Endometrium (tissue), 2 donors: ENCODE measurements around the gene DISC1.
"Not testable (repeated sequence)": the region's sequence is repeated elsewhere in the genome, so short reads cannot be mapped to it uniquely, and the experiment has no call there.

Experiments
- FAIRE-seq: peaks from 2 replicates; lab custom pipeline; 2012; peaks lifted over from hg19 to GRCh38; lab: Jason Lieb, UNC
- donor health status: control.
- donor health status: control.

The DISC1 gene

DNA sequence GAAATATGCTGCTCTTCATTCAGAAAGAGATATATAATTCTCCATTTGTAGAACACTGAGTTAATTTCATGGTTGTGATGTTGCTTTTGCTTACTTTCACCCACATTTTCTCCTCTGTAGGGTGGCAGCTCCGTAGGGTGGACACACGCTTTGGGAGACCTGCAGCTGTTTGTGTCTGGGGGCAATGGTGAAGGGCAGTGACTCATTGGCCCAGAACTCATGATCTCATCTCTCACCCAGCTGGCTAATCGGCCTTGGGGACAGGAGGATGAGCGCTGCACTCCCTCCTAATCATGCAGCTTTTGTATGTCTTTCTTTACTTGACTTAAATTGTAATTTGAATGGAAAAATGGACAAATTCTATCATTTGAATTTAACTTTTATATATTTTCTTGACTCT is 9.6 kb downstream of the DISC1 start:
- FAIRE-seq = no peak

DNA sequence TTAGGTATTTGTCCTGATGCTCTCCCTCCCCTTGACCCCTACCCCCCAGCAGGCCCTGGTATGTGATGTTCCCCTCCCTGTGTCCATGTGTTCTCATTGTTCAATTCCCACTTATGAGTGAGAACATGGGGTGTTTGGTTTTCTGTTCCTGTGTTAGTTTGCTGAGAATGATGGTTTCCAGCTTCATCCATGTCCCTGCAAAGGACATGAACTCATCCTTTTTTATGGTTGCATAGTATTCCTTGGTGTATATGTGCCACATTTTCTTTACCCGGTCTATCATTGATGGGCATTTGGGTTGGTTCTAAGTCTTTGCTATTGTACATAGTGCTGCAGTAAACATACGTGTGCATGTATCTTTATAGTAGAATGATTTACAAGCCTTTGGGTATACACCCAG is 10.3 kb downstream of the DISC1 start:
- not testable (repeated sequence) for FAIRE-seq

DNA sequence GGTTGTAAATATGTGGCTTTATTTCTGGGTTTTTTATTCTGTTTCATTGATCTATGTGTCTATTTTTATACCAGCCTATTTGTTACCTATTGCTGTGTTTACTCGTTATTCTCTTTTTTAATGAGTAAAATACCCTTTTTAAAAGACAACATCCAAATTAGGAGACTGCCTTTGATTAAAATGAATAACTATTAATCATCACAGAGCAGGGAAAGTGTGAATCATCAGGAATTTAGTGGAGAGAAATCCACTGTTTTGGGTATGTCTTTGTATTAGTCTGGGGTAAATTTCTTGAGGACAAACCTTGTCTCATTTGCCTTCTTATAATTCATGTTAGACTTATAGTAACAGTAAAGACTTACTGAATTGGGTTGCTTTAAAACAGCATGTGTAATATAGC is 12.1 kb downstream of the DISC1 start:
- no peak for FAIRE-seq

DNA sequence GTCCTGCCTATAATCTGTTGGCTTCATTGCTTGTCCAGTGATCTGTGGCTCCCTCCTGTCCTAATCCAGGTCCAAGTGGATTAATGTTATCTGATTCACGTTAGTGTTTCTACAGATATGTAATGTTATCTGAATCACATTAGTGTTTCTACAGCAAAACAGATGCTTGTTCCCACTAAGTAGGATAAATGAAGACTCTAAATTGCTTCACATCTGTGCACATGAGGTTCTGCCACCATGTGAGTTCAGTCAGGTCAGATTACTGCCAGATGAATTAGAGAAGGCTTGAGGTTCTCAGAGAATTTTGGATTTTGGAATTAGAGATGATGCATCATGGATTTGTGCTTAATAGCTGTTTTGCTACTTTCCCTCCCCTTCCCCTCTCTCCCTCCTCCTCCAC is 13.2 kb downstream of the DISC1 start:
- FAIRE-seq = no peak

DNA sequence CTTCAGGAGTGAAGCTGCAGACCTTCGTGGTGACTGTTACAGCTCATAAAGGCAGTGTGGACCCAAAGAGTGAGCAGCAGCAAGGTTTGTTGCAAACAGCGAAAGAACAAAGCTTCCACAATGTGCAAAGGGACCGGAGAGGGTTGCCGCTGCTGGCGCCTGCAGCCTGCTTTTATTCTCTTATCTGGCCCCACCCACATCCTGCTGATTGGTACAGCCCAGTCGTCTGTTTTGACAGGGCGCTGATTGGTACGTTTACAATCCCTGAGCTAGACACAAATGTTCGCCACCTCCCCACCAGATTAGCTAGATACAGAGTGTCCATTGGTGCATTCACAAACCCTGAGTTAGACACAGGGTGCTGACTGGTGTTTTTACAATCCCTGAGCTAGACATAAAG is 14.9 kb downstream of the DISC1 start:
- not testable (repeated sequence) for FAIRE-seq

DNA sequence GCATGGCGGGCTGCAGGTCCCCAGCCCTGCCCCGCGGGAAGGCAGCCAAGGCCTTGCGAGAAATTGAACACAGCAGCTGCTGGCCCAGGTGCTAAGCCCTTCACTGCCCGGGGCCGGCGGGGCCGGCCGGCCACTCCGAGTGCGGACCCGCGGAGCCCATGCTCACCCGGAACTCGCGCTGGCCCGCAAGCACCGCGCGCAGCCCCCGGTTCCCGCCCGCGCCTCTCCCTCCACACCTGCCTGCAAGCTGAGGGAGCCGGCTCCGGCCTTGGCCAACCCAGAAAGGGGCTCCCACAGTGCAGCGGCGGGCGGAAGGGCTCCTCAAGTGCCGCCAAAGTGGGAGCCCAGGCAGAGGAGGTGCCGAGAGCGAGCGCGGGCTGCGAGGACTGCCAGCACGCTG is 15.5 kb downstream of the DISC1 start:
- not testable (repeated sequence) for FAIRE-seq

DNA sequence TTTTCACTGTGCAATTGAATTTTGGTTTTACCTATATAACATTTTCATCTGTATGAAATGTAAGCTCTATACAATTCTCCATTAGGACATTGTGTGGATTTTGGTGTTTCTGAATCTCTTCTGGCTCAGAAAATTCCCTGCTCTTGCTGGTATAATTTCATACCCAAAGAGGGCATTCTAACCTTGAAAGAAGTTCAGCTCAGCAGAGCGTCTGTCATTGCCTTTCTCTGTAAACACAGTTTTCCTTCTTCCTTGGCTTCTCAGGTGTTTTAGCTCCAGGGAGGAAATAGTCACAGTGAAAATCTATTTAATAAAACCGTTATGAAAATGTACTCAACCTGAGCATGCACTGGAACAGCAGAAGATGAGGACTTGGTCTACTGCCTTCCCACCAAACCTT is 16.0 kb downstream of the DISC1 start:
- no peak for FAIRE-seq

DNA sequence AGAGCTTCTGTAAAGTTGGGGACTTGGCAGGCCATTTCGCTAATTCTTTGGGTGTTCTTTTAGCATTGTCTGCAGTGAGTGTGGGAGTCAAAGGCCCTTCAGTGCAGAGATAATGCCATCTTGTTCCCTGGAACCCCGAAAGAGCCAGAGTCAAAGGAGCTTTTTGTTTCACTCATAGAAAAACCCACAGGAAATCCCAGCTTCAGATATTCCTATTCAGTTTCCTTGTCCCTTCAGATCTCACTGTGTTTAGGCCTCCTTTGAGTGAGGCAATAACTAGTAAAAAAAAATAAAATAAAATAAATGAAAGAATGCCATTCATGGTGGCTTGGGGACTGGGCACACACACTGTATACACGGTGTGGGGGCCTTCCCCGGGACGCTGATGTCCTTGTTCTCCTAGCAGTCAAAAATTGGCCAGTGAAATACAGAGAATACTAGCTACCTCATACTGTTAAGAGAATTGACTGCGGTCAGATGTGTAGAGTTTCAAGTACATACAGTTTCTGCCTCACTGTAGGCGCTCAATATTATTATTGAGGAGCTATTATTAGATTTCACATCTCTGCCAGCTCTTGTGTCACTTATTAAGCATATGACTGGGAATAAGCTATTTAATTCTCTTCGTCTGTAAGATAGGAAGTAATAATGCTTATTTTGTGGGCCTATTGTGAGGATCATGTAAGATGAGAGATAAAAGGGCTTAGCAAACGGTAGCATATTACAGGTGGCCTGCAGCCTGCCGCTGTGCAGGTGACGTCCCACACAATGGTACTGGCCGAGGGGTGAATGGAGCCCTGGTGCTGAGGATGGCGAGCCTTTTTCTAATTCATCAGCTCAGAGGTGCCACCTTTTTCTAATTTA is 16.7 kb downstream of the DISC1 start:
- FAIRE-seq = no peak

DNA sequence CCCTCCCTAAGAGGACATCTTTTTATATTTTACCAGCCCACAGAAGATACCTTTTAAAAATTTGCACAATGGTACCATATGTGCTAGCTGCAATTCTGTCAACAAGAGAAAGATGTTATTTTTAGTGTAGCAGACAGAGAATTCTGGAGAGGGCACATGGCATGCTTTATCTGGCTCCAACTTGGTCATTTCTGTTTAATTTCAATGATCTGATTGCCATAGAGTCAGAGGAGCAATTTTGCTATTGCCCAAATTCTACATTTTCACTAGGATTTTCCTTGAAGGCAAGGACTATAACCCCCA is 17.3 kb downstream of the DISC1 start:
- FAIRE-seq = no peak

DNA sequence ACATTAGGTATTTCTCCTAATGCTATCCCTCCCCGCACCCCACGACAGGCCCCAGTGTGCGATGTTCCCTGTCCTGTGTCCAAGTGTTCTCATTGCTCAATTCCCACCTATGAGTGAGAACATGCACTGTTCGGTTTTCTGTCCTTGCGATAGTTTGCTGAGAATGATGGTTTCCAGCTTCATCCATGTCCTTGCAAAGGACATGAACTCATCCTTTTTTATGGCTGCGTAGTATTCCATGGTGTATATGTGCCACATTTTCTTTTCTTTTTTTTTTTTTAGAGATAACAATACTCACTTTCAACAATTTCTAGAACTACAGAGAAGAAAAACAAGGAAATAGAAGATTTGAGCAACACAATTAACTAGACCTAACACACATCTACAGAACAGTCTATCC is 19.0 kb downstream of the DISC1 start:
- not testable (repeated sequence) for FAIRE-seq

DNA sequence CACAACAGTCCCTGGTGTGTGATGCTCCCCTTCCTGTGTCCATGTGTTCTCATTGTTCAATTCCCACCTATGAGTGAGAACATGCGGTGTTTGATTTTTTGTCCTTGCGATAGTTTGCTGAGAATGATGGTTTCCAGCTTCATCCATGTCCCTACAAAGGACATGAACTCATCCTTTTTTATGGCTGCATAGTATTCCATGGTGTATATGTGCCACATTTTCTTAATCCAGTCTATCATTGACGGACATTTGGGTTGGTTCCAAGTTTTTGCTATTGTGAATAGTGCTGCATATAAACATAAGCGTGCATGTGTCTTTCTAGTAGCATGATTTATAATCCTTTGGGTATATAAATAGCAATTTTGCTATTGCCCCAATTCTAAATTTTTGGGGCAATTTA is 19.6 kb downstream of the DISC1 start:
- not testable (repeated sequence) for FAIRE-seq

DNA sequence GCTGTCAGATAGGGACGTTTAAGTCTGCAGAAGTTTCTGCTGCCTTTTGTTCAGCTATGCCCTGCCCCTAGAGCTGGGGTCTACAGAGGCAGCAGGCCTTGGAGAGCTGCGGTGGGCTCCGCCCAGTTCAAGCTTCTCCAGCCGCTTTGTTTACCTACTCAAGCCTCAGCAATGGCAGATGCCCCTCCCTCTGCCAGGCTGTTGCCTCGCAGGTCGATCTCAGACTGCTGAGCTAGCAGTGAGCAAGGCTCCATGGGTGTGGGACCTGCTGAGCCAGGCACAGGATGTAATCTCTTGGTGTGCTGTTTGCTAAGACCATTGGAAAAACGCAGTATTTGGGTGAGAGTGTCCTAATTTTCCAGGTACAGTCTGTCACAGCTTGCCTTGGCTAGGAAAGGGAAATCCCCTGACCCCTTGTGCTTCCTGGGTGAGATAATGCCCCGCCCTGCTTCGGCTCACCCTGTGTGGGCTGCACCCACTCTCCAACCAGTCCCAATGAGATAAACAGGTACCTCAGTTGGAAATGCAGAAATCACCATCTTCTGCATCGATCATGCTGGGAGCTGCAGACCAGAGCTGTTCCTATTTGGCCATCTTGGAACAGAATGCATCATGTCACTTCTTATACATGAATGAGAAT is 25.2 kb downstream of the DISC1 start:
- FAIRE-seq = not testable (repeated sequence)

DNA sequence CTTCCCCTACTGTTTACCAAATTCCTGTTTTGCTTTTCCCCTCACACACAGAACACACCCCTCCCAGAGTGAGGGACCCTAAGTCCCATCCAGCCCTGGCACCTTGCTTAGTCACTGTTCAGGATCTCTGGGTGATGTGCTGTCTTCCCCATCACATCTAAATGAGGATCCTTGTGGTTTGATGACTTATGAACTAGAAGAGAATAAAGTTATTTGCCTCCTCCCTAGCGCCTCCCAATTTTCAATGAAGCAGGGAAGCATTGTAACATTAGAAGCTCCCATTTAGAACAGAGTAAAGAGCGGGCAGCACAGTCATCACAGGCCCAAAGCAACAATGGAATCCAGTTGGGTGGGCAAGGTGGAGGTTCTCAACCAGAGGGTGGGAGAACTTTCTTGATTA is 27.0 kb downstream of the DISC1 start:
- FAIRE-seq = no peak

DNA sequence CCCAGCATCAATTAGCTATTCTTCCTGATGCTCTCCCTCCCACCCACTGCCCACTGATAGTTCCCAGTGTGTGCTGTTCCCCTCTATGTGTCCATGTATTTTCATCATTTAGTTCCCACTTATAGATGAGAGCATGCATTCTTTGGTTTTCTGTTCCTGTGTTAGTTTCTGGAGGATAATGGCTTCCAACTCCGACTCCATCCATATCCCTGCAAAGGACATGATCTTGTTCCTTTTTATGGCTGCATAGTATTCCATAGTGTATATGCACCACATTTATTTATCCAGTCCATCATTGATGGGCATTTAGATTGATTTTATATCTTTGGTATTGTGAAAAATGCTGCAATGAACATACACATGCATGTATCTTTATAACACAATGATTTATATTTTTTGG is 30.2 kb downstream of the DISC1 start:
- FAIRE-seq = no peak

DNA sequence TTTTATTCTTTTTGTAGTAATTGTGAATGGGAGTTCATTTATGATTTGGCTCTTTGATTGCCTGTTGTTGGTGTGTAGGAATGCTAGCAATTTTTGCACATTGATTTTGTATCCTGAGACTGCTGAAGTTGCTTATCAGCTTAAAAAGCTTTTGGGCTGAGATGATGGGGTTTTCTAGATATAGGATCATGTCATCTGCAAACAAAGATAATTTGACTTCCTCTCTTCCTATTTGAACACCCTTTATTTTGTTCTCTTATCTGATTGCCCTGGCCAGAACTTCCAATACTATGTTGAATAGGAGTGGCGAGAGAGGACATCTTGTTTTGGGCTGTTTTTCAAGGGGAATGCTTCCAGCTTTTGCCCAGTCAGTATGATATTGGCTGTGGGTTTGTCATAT is 31.6 kb downstream of the DISC1 start:
- FAIRE-seq = not testable (repeated sequence)

DNA sequence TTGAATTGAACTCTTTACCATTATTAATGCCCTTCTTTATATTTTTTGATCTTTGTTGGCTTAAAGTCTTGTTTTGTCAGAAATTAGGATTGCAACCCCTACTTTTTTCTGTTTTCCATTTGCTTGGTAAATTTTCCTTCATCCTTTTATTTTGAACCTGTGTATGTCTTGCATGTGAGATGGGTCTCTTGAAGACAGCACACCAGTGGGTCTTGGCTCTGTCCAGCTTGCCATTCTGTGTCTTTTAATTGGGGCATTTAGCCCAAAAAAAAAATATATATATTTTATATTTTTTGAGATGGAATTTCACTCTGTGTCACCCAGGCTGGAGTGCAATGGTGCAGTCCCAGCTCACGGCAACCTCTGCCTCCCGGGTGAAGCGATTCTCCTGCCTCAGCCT is 33.6 kb downstream of the DISC1 start:
- FAIRE-seq = no peak

DNA sequence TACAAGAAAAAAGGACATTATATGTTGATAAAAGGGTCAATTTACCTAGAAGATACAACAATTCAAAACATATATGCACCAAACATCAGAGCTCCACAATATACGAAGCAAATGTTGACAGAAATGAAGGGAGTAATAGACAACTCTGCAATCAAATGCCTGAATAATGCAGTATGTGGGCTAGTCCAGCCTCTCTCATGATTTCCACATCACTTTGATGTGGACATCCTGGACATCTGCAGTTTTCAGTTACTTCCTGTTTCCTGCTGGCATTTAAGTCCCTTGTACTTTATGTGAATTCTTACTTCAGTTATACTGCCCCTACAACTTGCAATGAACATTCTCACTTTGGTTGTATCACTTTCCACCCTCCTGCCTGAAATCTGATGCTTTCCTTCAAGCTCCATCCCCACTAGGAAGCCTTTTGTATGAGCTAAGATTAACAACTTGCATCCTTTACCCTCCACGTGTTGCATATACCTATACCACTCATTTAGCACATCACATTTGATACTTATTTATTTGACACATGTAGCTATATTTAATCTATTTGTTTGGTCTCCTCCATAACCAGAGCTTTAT is 36.7 kb downstream of the DISC1 start:
- FAIRE-seq = no peak

DNA sequence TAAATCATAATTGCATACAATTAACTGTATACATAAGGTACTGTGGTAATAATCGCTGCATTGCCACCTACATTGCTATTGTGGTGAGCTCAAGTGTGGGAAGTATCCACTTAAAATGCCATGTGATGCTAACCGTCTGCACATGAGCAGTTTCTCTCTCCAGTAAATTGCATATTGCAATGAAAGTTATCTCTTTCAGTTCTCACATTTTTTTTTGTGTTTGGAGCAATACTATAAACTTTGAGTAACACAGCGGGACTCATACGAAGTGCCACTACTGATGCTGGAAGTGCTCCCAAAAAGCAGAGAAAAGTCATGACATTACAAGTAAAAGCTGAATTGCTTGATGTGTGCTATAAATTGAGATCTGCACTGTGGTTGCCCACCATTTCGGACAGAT is 38.5 kb downstream of the DISC1 start:
- FAIRE-seq = no peak

DNA sequence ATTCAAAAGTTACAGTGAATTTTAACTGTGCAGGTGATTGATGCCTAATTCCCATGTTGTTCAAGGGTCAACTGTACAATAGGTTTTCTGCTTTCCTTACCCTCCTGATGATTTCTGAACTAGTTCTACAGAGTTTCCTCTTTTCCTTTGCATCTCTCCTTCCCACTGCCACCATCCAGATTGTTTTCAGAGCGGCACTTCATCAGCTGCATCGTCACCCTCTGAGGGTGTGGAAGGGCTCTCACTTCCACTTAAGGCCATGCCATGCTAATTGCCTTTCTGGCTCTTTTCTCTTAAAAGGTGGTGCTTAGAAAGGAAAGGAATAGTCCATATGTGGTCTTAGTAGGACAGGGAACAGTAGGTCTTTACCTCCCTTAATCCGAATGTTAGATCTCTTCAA is 39.1 kb downstream of the DISC1 start:
- no peak for FAIRE-seq

DNA sequence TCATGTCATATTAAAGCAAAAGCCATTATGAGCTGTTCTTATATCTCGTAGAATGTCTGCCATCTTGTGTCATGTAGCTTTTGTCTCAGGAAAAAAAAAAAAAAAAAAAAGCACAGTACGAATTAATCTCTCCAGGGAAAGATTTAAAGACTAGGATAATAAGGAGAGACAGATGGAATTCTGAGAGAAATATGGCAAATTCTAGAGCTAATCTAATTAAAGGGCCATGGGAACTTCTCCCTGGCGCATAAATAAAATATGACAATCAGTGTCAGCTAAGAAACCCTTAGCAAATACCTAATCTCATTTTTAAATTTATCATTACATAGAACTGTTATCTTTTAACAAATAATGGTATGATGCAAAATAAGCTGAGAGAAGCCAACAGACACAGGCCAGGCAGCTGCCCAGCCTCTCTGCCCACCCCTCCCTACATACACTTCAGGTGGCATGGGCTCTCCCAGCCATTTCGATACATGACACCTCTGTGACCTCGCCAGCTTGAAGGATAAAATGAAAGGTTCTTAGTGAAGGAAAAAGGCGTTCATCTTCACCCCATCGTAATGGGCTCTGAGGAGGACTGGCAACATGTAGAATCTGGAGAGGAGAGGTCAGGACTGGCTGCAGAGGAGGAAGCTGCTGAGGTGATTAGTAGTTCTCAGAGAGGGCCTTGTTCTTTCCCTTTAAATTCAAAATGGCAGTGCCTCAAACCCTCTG is 39.8 kb downstream of the DISC1 start:
- FAIRE-seq = no peak

DNA sequence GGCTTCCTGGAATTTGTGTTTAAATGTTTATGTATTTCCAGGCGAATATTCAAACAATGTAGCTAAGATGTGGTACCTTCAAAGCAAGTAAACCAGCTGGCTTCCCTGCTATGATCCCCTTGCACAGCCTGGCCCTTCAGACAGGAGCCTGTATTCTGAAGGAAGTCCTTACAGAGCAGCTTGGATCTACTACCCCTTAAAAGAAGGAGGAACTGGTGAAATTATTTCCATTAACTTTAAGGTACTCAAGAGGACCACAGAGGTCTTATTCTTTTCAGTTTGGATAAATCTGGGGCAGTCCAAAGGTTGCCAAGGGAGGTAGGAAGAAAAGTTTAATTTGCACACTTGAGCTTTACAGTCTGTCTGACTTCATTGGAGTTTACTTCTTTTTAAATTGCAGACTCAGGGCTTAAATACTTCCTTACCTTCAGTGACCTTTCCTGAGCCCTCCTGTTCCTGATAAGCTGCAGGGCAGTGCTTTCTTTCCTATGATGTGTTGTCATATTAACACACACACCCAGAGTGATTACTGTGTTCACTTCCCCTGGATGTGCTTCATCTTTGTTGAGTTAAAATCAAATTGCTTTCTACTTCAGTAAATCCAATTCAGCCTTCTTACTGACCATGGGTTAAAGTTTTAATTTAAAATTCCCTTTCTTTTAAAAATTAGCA is 40.5 kb downstream of the DISC1 start:
- FAIRE-seq = no peak

DNA sequence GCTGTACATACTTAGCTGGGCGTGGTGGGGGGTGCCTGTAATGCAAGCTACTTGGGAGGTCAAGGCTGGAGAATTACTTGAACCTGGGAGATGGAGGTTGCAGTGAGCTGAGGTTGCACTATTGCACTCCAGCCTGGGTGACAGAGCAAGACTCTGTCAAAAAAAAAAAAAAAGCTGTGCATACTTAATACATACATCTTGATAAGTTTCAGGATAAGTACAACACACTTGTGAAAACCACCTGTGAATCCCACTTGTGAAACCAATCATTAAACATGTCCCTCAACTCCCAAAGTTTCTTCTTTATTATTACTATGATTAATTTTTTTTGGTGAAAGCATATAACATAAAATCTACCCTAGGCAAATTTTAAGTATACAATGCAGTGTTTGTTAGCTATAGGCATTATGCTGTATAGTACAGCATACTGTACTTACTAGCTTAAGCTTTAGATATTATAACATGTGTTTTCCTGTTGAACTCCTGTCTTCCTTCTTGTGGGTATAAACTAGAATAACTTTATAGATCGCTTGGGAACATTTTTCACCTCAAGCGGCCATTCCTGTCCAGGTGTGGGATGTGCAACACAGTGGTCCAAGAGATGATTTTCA is 41.4 kb downstream of the DISC1 start:
- FAIRE-seq = no peak
